IgD-negative memory B cell (primary cell): ENCODE data around the gene CHN2. TPM values are rescaled to one million over a fixed set of nuclear protein-coding genes. Genes with fewer than 3 reads are reported as not detected.

Experiments
- H3K27ac Mint-ChIP-seq, 3 donors: one replicate each; pipeline ENCODE4 v1.8.0; 2020 to 2022; ENCODE audit warnings: mild to moderate bottlenecking in 3 of 3, mixed read lengths in 3 of 3, moderate library complexity in 1 of 3
- H3K27me3 Mint-ChIP-seq: one replicate; pipeline ENCODE4 v1.8.0; 2021; ENCODE audit warnings: mixed read lengths
- H3K36me3 Mint-ChIP-seq: one replicate; pipeline ENCODE4 v1.8.0; 2020; ENCODE audit warnings: mild to moderate bottlenecking, mixed read lengths
- H3K4me1 Mint-ChIP-seq, 3 donors: one replicate each; pipeline ENCODE4 v1.8.0; 2020 to 2022; ENCODE audit warnings: mixed read lengths in 3 of 3, mild to moderate bottlenecking in 1 of 3
- H3K4me3 Mint-ChIP-seq, 4 donors: one replicate each; pipeline ENCODE4 v1.8.0; 2020 to 2022; ENCODE audit warnings: mild to moderate bottlenecking in 4 of 4, mixed read lengths in 4 of 4, moderate library complexity in 3 of 4
- H3K9me3 Mint-ChIP-seq, 3 donors: one replicate each; pipeline ENCODE4 v1.8.0; 2020 to 2021; ENCODE audit warnings: mixed read lengths in 3 of 3, mild to moderate bottlenecking in 1 of 3
- polyA plus RNA-seq: library from polyadenylated mRNA; unstranded; fragments of 300-500 nt; fragmentation: Illumina TruSeq; gene quantifications from one replicate; pipeline ENCODE4 v1.2.3, GENCODE V29; 2021

Gene CHN2
- polyA plus RNA-seq, 1 donor from 2014 or later = 3.0 TPM

DNA sequence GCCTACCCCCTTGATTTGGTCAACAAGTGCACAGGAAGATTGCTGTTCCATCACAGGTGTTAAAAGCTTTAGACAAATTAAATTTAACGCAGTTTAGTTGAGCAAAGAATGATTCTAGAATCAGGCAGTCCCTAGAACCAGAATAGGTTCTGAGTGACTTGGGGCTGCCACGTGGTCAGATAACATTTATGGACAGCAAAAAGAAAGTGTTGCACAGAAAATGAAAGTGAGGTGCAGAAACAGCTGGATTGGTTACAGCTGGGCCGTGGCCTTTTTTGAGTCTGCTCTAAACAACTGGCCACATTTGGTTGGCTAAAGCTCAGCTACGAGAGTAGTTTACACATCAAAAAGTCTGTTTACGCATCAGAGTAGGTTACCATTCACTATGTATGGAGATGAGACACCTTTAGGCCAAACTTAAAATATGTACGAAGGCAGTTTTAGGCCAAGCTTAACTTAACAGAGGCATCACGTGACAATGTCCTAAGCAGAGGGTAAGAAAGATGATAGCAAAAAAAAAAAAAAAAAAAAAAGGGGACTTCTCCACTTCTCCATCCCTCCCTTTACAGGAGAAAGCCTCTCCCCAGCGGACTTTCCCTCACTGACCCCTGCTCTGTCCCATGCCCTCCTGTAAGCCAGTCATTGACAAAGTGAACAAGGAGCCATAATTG lies 235.8 kb downstream of the CHN2 start:
- Mint-ChIP-seq H3K4me3 (no peak overlapping the region), H3K36me3 (peaks cover 4% of the 10 kb centered on the region), H3K27ac (no peak overlapping the region), H3K27me3 (peaks cover 3% of the 10 kb centered on the region), H3K9me3 (no peaks in the 10 kb centered on the region), H3K4me1 (peaks cover 0 to 2% (median 0%) of the 10 kb centered on the region in 3 donors)

DNA sequence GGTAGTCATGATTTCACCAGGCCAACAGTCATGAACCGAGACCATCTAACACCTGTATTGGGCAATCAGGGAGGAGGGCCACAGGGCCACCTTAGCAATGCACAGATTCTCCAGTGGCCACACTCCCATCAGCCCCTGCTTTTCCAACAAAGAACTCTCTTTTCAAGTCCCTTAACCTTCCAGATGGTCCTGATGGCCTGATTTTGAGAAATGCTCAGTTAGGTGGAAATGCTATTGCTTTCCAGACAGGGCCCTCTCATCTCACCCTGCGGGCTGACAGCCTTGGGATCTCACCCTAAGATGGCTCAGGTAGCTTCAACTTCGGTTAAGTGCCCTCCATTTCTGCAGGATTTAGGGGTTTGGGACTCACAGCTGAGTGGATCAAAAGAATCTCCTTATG lies 237.1 kb downstream of the CHN2 start:
- Mint-ChIP-seq H3K36me3 (peaks cover 4% of the 10 kb centered on the region), H3K27ac (no peak overlapping the region), H3K4me1 (peaks cover 0 to 2% (median 0%) of the 10 kb centered on the region in 3 donors), H3K4me3 (no peak overlapping the region), H3K27me3 (peaks cover 3% of the 10 kb centered on the region), H3K9me3 (no peaks in the 10 kb centered on the region)

DNA sequence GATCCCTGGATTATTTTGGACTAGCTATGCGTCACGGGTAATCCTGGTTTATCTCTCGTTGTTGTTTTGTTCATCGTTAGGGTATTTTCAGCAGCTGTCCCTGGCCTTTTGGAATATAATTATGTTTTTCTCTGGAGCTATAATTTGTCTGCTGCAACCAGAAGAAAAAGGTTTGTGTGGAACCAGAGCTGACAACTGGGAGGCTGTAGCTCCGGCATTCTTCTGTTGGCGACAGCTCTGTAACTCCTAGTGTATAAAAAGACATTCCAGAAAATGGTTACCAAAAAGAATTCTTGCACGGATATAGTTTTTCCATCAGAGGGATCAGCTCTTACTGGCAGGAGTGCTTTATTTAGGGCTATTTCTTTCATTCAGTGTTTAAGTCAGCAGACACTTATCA lies 238.1 kb downstream of the CHN2 start:
- Mint-ChIP-seq H3K4me1 (peaks cover 0 to 2% (median 0%) of the 10 kb centered on the region in 3 donors), H3K27ac (no peak overlapping the region), H3K27me3 (peaks cover 3% of the 10 kb centered on the region), H3K9me3 (no peaks in the 10 kb centered on the region), H3K4me3 (no peak overlapping the region), H3K36me3 (peaks cover 4% of the 10 kb centered on the region)

DNA sequence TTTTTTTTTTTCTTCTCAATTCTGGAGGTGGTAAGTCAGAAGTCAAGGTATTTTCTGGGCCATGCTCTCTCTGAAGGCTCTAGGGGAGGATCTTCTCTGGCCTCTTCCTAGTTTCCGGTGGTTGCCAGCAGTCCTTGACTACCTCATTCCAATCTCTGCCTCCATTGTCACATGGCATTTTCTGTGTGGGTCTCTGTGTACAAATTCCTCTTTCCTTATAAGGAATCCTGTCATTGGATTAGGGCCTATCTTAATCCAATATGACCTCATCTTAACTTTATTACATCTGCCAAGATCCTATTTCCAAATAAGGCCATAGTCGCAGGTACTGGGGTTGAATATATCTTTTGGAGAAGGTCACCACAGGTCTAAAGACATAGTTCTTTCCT lies 239.8 kb downstream of the CHN2 start:
- peaks cover 4% of the 10 kb centered on the region for H3K36me3 Mint-ChIP-seq
- no peak overlapping the region for H3K4me3 Mint-ChIP-seq
- no peaks in the 10 kb centered on the region for H3K9me3 Mint-ChIP-seq
- peaks cover 0 to 2% (median 0%) of the 10 kb centered on the region in 3 donors for H3K4me1 Mint-ChIP-seq
- peaks cover 2% of the 10 kb centered on the region for H3K27me3 Mint-ChIP-seq
- no peak overlapping the region for H3K27ac Mint-ChIP-seq

DNA sequence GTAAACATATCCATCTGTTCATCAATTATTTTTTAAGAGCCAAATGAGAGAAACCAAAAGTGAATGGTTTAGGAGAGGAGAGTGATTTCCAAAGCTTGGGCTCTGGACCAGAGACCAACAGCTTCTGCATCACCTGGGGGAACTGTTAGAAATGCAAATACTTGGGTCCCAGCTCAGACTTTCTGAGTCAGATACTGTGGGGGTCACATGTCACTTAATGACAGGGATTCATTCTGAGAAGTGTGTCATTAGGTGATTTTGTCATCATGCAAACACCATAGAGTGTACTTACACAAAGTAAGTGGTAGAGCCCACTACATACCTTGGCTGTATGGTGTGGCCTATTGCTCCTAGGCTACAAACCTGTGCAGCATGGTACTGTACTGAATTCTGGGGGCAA lies 240.6 kb downstream of the CHN2 start:
- H3K9me3 Mint-ChIP-seq = no peaks in the 10 kb centered on the region
- no peak overlapping the region for H3K4me3 Mint-ChIP-seq
- peaks cover 4% of the 10 kb centered on the region for H3K36me3 Mint-ChIP-seq
- H3K27ac Mint-ChIP-seq = no peak overlapping the region
- peaks cover 0 to 2% (median 0%) of the 10 kb centered on the region in 3 donors for H3K4me1 Mint-ChIP-seq
- H3K27me3 Mint-ChIP-seq = peaks cover 2% of the 10 kb centered on the region

DNA sequence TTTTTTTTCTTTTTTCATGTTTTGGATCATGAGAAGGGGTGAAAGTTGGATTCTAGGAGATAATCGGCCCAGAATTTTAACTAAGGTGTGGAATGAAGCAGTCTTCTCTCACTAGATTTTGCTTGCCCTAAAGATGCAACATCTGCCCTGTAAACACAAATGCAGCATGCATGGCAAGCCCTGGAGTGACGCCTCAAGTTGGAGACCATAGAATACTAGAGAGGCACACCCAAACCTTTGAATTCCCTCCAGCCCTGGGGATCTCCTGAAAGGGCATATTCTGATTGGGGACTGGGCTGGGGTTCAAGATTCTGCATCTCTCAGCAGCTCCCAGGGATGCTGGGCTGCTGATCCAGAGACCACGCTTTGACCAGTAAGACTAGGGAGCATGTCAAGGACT lies 241.3 kb downstream of the CHN2 start:
- no peak overlapping the region for H3K4me3 Mint-ChIP-seq
- H3K27ac Mint-ChIP-seq = no peak overlapping the region
- peaks cover 0 to 2% (median 0%) of the 10 kb centered on the region in 3 donors for H3K4me1 Mint-ChIP-seq
- H3K9me3 Mint-ChIP-seq = no peaks in the 10 kb centered on the region
- H3K36me3 Mint-ChIP-seq = peaks cover 1% of the 10 kb centered on the region
- H3K27me3 Mint-ChIP-seq = peaks cover 2% of the 10 kb centered on the region

DNA sequence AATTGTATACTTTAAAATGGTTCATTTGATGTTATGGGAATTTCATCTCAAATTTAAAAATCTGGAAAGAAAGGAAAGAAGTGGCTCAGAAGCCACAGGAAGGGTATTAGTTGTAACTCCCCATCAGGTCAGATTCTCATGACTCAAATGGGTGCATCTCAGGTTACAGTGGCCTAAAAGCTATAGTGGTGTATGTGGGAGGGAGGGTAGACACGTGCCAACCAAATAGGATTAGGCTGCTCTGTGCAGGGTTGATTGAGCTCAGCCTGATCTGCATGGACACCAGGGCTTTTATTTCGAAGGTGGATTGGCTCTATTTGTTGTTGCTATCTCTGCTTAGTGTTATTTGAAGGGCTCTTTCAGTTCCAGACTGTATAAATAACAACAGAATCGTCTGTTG lies 247.6 kb downstream of the CHN2 start:
- no peaks in the 10 kb centered on the region for H3K9me3 Mint-ChIP-seq
- no peaks in the 10 kb centered on the region for H3K4me1 Mint-ChIP-seq
- H3K27me3 Mint-ChIP-seq = no peaks in the 10 kb centered on the region
- H3K27ac Mint-ChIP-seq = no peak overlapping the region
- no peaks in the 10 kb centered on the region for H3K36me3 Mint-ChIP-seq
- H3K4me3 Mint-ChIP-seq = no peak overlapping the region

DNA sequence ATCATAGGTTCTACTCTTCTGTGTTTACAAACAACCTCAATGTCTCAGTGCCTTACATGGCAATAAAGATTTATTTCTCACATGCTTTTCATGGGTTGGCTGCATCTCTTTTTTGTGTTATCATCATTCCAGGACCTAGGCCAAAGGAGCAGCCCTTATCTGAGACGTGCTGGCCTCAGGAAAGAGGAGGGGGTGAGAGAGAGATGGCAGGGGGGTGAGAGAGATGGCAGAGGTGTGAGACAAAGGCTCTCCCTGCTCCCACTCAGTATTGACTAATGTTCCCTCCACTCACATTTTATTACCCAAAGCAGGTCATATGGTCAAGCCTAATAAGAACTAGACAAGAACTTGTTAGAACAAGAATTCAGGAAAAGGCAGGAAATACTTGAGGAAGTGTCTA lies 249.0 kb downstream of the CHN2 start:
- H3K27ac Mint-ChIP-seq = no peak overlapping the region
- H3K9me3 Mint-ChIP-seq = no peaks in the 10 kb centered on the region
- no peaks in the 10 kb centered on the region for H3K27me3 Mint-ChIP-seq
- H3K4me1 Mint-ChIP-seq = no peaks in the 10 kb centered on the region
- no peak overlapping the region for H3K4me3 Mint-ChIP-seq
- H3K36me3 Mint-ChIP-seq = no peaks in the 10 kb centered on the region

DNA sequence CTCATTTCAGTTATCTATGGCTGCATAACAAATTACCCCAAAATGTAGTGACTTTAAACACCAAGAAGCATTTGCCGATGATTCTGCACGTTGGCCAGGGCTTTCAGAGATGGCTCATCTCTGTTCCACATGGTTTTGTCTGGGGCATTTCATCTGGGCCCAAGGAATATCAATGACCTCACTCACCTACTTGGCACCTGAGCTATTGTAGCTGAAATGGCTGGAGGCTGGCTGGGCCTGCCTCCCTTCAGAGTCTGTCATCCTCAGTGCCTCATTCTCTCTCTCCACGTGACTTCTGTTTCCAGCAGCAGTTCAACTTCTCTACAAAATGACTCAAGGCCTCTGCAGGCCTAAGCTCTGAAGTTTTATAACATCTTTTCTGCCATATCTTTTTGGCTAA lies 249.7 kb downstream of the CHN2 start:
- Mint-ChIP-seq H3K27me3 (no peaks in the 10 kb centered on the region), H3K4me1 (no peaks in the 10 kb centered on the region), H3K4me3 (no peak overlapping the region), H3K27ac (no peak overlapping the region), H3K9me3 (no peaks in the 10 kb centered on the region), H3K36me3 (no peaks in the 10 kb centered on the region)

DNA sequence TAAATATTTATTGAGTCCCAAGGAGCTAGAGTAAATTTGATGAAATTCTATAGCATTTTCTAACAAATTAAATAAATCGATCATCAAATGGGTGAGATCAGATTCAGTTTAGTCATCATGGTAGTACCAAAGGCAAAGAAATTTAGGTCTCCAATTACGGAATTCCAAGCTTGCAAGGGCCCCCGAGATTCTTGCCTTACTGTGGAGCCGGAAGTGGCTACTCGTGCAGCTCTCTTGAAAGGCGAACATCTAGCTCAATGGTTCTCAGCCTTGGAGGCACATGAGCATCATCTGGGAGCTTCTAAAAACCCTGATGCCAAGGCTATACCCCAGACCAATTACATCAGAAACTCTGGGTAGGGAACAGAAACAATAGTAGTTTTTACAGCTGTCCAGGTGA lies 251.2 kb downstream of the CHN2 start:
- Mint-ChIP-seq H3K27ac (no peak overlapping the region), H3K9me3 (no peaks in the 10 kb centered on the region), H3K4me1 (no peaks in the 10 kb centered on the region), H3K27me3 (no peaks in the 10 kb centered on the region), H3K36me3 (no peaks in the 10 kb centered on the region), H3K4me3 (no peak overlapping the region)

DNA sequence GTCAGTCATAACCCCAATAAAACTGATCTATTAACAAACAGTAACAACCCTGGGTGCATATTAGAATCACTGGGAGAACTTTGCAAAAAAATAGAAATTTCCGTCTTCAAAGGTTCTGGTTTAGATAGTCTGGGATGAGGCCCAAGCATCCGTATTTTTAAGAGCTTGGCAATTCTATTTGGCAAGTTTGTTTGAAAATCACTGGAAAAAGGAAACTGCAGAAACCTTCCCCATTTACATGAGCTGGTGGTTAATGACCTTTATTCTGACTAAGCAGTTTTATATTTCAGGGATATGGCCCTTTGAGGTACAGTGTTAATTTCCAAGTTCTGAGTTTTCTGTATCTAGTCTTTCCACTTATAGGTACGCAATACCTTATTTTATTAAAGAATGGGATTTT lies 253.3 kb downstream of the CHN2 start:
- H3K36me3 Mint-ChIP-seq = no peaks in the 10 kb centered on the region
- H3K27ac Mint-ChIP-seq = no peak overlapping the region
- no peaks in the 10 kb centered on the region for H3K4me1 Mint-ChIP-seq
- no peak overlapping the region for H3K4me3 Mint-ChIP-seq
- H3K9me3 Mint-ChIP-seq = no peaks in the 10 kb centered on the region
- no peaks in the 10 kb centered on the region for H3K27me3 Mint-ChIP-seq

DNA sequence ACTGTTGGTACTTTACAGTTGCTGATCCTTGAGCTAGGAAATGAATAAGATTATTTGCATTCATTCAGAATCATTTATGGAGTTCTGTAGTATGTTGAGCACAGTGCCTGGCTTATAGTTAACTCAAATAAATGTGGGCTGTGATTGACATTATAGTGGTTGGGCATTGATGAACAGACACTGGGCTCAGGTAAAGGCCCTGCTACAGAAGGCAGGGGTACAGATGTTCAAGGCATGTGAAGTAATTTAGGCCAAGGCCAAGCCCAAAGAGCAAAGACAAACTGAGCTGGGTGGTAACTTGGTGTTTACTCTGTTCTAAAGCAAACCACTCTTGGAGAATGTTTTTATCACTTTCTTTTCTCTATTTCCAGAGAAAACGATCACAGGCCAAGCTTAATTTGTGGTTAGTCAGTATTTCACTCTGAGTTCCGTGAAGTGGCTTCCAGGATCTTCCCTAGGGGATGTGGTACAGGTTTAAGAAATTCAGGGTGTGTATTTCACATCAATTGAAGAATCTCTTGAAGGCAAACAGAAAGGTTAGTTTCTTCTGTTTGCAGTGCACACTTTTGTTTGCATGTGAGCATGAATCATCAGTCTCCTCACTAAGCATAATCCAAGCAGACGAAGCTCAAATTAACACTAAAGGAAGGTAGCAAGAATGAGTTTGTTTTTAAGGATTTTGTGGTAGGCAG lies 255.1 kb downstream of the CHN2 start:
- Mint-ChIP-seq H3K27ac (no peak overlapping the region), H3K4me3 (no peak overlapping the region)

DNA sequence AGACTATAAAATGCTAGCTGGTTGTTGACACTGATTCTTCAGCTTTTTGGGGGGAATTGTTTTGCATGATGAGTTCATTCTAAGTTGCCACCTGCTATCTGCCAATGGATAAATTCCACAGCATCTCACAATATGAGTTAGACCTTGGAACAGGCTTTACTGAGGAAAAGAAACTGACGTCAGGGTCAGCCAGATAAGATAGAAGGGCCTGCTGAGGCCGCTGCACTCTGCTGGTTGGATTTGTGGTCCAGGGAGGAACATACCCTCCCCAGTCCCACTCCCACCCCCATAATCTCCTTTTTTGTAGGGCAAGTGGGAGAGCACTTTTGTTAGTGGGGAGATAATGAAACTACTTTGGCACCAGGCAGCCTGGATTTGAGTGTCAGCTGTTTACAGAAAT lies 258.4 kb downstream of the CHN2 start:
- H3K9me3 Mint-ChIP-seq = no peaks in the 10 kb centered on the region
- no peak overlapping the region for H3K4me3 Mint-ChIP-seq
- H3K4me1 Mint-ChIP-seq = no peaks in the 10 kb centered on the region
- no peaks in the 10 kb centered on the region for H3K27me3 Mint-ChIP-seq
- no peaks in the 10 kb centered on the region for H3K36me3 Mint-ChIP-seq
- H3K27ac Mint-ChIP-seq = no peak overlapping the region

More for the DNA sequence above, 255.1 kb downstream of the CHN2 start:
- no peaks in the 10 kb centered on the region for H3K27me3 Mint-ChIP-seq
- H3K4me1 Mint-ChIP-seq = no peaks in the 10 kb centered on the region
- H3K9me3 Mint-ChIP-seq = no peaks in the 10 kb centered on the region
- no peaks in the 10 kb centered on the region for H3K36me3 Mint-ChIP-seq

DNA sequence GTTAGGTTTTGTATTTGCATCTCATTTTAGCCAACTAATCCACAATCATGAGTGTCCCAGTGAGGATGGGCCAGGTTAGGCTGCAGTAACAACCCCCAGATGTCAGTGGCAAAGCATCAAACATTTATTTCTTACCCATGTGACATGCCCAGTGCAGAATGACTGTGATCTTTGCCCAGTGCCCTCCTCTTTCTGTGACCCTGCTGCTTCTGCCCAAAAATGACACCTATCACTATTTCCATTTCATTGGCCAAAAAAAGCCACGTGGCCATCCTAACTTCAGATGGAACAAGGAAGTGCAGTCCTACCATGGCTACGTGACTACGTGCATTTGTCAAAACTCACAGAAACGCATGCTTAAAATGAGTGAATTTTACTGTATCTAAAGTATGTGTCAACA lies 259.9 kb downstream of the CHN2 start:
- H3K36me3 Mint-ChIP-seq = no peaks in the 10 kb centered on the region
- H3K27ac Mint-ChIP-seq = no peak overlapping the region
- H3K4me3 Mint-ChIP-seq = no peak overlapping the region
- H3K9me3 Mint-ChIP-seq = no peaks in the 10 kb centered on the region
- no peaks in the 10 kb centered on the region for H3K27me3 Mint-ChIP-seq
- H3K4me1 Mint-ChIP-seq = no peaks in the 10 kb centered on the region

DNA sequence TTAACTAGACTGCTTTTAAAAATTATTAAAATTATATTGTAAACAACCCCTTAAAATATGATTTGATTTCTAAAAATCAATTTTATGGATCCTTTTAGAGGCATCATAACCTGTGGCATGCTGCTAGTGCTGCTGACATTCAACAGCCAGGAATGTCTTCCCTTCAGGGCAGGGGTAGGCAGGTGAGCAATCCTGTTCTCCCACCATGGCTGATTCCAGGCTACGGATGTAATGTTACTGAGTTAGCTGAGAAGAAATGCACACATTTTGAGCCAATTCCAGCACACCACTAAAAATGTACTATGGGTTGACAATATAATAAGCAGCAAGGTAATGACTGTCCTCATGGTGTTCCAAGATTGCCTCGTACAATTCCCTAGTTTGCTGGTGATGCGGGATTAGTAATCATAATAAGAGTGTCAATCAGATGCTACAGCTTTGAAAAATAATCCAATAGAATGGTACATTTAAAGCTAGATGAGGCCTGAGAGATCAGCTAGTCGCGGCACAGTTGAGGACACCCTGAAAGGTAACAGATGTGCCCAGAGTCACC lies 260.4 kb downstream of the CHN2 start:
- Mint-ChIP-seq H3K4me1 (no peaks in the 10 kb centered on the region), H3K9me3 (no peaks in the 10 kb centered on the region), H3K36me3 (no peaks in the 10 kb centered on the region), H3K27ac (no peak overlapping the region), H3K4me3 (no peak overlapping the region), H3K27me3 (no peaks in the 10 kb centered on the region)

DNA sequence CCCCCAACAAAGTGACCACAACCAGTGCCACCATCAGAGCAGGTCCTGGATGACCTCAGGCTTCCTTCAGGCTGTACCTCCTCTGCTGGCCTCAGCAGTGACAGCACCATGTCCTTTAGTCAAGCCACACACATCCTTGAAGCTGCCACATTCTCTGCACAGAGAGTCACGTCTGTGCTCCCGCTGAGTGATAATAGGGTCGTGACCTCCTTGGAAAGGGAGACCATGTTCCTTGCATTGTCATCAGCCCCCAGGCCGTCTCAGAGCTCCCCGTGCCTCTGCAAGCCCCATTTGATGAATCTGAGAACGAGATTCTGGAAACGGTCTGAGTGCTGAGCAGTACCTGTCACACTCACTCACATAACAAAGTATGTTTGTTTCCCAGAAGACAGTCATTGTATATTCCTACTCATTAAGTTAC lies 262.6 kb downstream of the CHN2 start:
- no peaks in the 10 kb centered on the region for H3K27me3 Mint-ChIP-seq
- no peaks in the 10 kb centered on the region for H3K36me3 Mint-ChIP-seq
- no peak overlapping the region for H3K4me3 Mint-ChIP-seq
- H3K27ac Mint-ChIP-seq = no peak overlapping the region
- H3K4me1 Mint-ChIP-seq = no peaks in the 10 kb centered on the region
- H3K9me3 Mint-ChIP-seq = no peaks in the 10 kb centered on the region
